ENCODE data around the gene SSNA1. TPM values are rescaled to one million over a fixed set of nuclear protein-coding genes. Genes with fewer than 3 reads are reported as not detected.
"Not testable (repeated sequence)": the region's sequence is repeated elsewhere in the genome, so short reads cannot be mapped to it uniquely, and the experiment has no call there.

SSNA1 gene
- total RNA-seq, 2 donors from 2014 or later, result 43.7 to 84.7 TPM

DNA sequence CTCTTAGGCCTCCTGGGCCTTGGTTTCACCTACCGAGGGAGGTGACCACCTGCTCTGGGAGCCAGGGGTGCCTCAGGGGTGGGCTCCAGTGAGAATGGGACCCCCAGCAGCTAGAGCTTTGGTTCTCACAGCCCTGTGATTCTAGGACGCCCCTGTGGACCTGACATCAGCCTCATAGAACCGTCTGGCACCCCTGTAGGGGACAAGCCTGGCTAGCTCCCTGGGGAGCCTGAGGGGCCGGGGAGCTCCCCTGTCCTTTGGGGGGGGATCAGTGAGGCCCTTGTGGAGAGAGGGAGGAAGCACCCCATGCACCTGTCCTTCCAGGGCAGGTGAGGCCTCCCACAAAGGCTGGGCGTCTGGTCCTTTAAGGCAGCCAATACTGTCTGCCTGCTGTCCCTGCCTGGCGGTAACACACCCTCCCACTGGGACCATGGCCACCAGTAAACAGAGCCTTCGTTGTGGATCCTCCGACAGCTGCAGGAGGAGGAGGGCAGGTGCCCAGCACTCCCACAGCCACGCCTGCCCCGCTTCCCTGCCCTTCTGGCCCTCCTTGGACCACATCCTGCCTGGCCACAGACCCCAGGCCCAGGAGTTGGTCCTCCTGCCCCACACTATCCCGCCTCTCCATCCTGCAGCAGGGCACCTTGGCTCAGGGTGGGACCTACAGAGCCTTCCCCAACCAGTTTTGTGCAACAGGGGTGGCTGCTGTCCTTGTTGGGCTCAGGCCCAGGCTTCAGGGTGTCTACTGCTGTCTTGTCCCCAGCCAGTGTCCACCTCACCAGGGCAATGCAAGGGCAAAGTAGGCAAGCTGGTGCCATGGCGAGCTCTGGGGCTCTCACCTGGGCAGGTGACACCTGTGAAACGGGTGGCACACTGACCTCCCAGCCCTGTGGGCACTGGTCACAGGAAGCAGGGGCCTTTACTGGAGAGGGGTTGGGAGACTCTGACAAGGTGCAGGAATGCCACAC lies 49.6 kb downstream of the SSNA1 start:
- H3K4me3 Mint-ChIP-seq, result peak overlapping the region; percentile 71
- no peak for ATAC-seq (replicated peaks)
- H3K27me3 Mint-ChIP-seq, result peaks cover 4% of the 10 kb centered on the region
- peaks cover 5% of the 10 kb centered on the region for H3K4me1 Mint-ChIP-seq
- H3K27ac Mint-ChIP-seq, result no peak overlapping the region
- H3K9me3 Mint-ChIP-seq, result no peaks in the 10 kb centered on the region
- H3K36me3 Mint-ChIP-seq (ENCODE audit: low read depth), result peaks cover 20% of the 10 kb centered on the region

DNA sequence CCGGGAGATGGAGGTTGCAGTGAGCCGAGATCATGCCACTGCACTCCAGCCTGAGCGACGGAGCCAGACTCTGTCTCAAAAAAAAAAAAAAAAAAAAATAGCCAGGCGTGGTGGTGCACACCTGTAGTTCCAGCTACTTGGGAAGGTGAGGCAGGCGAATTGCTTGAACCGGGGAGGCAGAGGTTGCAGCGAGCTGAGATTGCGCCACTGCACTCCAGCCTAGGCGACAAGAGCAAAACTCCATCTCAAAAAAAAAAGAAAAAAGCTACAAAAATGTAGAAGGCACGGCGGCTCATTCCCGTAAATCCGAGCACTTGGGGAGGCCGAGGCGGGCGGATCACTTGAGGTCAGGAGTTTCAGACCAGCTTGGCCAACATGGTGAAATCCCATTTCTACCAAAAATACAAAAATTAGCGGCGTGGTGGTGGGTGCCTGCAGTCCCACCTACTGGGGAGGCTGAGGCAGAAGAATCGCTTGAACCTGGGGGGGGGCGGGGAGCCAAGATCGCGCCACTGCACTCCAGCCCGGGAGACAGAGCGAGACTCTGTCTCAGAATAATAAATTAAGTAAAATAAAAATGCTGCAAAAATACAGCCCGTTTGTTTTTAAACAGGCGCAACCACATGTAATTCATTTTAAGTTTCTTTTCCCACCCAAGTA lies 51.2 kb downstream of the SSNA1 start:
- H3K4me1 Mint-ChIP-seq, result not testable (repeated sequence)

More for the DNA sequence above, 51.2 kb downstream of the SSNA1 start:
- not testable (repeated sequence) for ATAC-seq (replicated peaks); H3K27ac Mint-ChIP-seq; H3K9me3 Mint-ChIP-seq; H3K27me3 Mint-ChIP-seq
- peak overlapping the region; percentile 71 for H3K4me3 Mint-ChIP-seq
- H3K36me3 Mint-ChIP-seq (ENCODE audit: low read depth), result peaks cover 34% of the 10 kb centered on the region

Other genes with a start within 250 kb of the SSNA1 start
- 10 to 100 TPM; 91.0 to 99.2 TPM for gene FBXW5, start 243.9 kb upstream of the SSNA1 start, total RNA-seq
- gene C8G, start 243.4 kb upstream of the SSNA1 start, total RNA-seq, result 1 to 10 TPM in 1 of 2 donors, not detected in 1; 3.1 TPM
- 1 to 10 TPM in 1 of 2 donors, under 1 TPM in 1; 0.54 to 2.4 TPM for gene LCN12, start 236.4 kb upstream of the SSNA1 start, total RNA-seq
- 1 to 10 TPM in 1 of 2 donors, not detected in 1; 1.3 TPM for gene PTGDS, start 211.2 kb upstream of the SSNA1 start, total RNA-seq
- under 1 TPM in 1 of 2 donors, not detected in 1; 0.11 TPM for gene LCNL1, start 205.7 kb upstream of the SSNA1 start, total RNA-seq
- gene PAXX, start 196.3 kb upstream of the SSNA1 start, total RNA-seq, result 10 to 100 TPM; 31.1 to 49.1 TPM
- under 1 TPM in 1 of 2 donors, not detected in 1; 0.26 TPM for gene CLIC3, start 192.1 kb upstream of the SSNA1 start, total RNA-seq
- gene ABCA2, start 160.4 kb upstream of the SSNA1 start, total RNA-seq, result 10 to 100 TPM; 43.0 to 63.9 TPM
- 10 to 100 TPM; 12.1 to 27.9 TPM for gene FUT7, start 156.6 kb upstream of the SSNA1 start, total RNA-seq
- 10 to 100 TPM; 66.3 to 96.1 TPM for gene NPDC1, start 142.5 kb upstream of the SSNA1 start, total RNA-seq
- under 1 TPM; 0.39 to 0.69 TPM for gene ENTPD2, start 134.6 kb upstream of the SSNA1 start, total RNA-seq
- gene SAPCD2, start 118.1 kb upstream of the SSNA1 start, total RNA-seq, result 10 to 100 TPM in 1 of 2 donors, 1 to 10 TPM in 1; 5.6 to 21.9 TPM
- 10 to 100 TPM; 27.9 to 33.0 TPM for gene UAP1L1, start 111.2 kb upstream of the SSNA1 start, total RNA-seq
- 10 to 100 TPM; 38.2 to 67.6 TPM for gene MAN1B1, start 101.7 kb upstream of the SSNA1 start, total RNA-seq
- gene DPP7, start 73.9 kb upstream of the SSNA1 start, total RNA-seq, result 100 to 1,000 TPM; 219 to 255 TPM
- 1 to 10 TPM in 1 of 2 donors, under 1 TPM in 1; 0.06 to 1.2 TPM for gene GRIN1, start 49.5 kb upstream of the SSNA1 start, total RNA-seq
- not detected for gene LRRC26, start 18.6 kb upstream of the SSNA1 start, total RNA-seq
- not detected for gene TMEM210, start 16.6 kb upstream of the SSNA1 start, total RNA-seq
- 10 to 100 TPM; 50.6 to 53.1 TPM for gene ANAPC2, start 116 bp upstream of the SSNA1 start, total RNA-seq
- gene TPRN, start 12.1 kb downstream of the SSNA1 start, total RNA-seq, result 1 to 10 TPM; 5.5 to 9.4 TPM
- 10 to 100 TPM; 19.3 to 27.3 TPM for gene TMEM203, start 17.0 kb downstream of the SSNA1 start, total RNA-seq
- 10 to 100 TPM; 20.5 to 40.2 TPM for gene NDOR1, start 17.0 kb downstream of the SSNA1 start, total RNA-seq
- gene RNF208, start 33.6 kb downstream of the SSNA1 start, total RNA-seq, result 1 to 10 TPM; 3.5 to 7.4 TPM
- gene CYSRT1, start 36.5 kb downstream of the SSNA1 start, total RNA-seq, result under 1 TPM; 0.32 to 0.40 TPM
- gene RNF224, start 38.8 kb downstream of the SSNA1 start, total RNA-seq, result under 1 TPM in 1 of 2 donors, not detected in 1; 0.17 TPM
- gene SLC34A3, start 42.2 kb downstream of the SSNA1 start, total RNA-seq, result not detected
- gene TUBB4B, start 52.6 kb downstream of the SSNA1 start, total RNA-seq, result 100 to 1,000 TPM; 232 to 372 TPM
- not detected for gene STPG3, start 62.6 kb downstream of the SSNA1 start, total RNA-seq
- 10 to 100 TPM; 43.6 to 78.0 TPM for gene NELFB, start 66.7 kb downstream of the SSNA1 start, total RNA-seq
- 10 to 100 TPM in 1 of 2 donors, 1 to 10 TPM in 1; 4.9 to 11.5 TPM for gene TOR4A, start 89.0 kb downstream of the SSNA1 start, total RNA-seq
- under 1 TPM; 0.66 to 0.86 TPM for gene NRARP, start 113.6 kb downstream of the SSNA1 start, total RNA-seq
- gene EXD3, start 234.5 kb downstream of the SSNA1 start, total RNA-seq, result 1 to 10 TPM; 8.8 to 10.0 TPM
- gene NOXA1, start 234.7 kb downstream of the SSNA1 start, total RNA-seq, result under 1 TPM; 0.39 to 0.58 TPM